NCI-H1694 (cell line): Measurements from ENCODE around the gene FAM210A.
"Not testable (repeated sequence)": the region's sequence is repeated elsewhere in the genome, so short reads cannot be mapped to it uniquely, and the experiment has no call there.

Source experiments
- DNase-seq: peaks from one replicate; lab custom pipeline; 2025; lab: John Stamatoyannopoulos, UW

FAM210A gene

GRCh38 chr18:13700153-13700552, 26.2 kb downstream of the FAM210A start:
- DNase-seq, result no peak

DNA sequence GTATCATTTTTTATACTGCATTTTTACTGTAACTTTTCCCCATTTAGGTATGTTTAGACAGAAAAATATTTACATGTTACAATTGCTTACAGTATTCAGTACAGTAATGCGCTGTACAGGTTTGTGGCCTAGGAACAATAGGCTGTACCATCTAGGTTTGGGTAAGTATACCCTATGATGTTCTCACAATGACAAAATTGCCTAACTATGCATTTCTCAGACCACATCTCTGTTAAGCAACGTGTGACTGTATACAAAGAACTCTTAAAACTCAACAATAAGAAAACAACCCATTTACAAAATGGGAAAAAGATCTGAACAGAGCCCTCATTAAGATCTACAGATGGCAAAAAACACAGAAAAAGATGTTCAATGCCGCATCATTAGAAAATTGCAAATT, 29.4 kb downstream of the FAM210A start:
- DNase-seq, result no peak

DNA sequence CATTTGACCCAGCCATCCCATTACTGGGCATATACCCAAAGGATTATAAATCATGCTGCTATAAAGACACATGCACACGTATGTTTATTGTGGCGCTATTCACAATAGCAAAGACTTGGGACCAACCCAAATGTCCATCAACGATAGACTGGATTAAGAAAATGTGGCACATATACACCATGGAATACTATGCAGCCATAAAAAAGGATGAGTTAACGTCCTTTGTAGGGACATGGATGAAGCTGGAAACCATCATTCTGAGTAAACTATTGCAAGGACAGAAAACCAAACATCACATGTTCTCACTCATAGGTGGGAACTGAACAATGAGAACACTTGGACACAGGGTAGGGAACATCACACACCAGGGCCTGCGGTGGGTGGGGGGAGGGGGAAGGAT, 31.0 kb downstream of the FAM210A start:
- not testable (repeated sequence) for DNase-seq

DNA sequence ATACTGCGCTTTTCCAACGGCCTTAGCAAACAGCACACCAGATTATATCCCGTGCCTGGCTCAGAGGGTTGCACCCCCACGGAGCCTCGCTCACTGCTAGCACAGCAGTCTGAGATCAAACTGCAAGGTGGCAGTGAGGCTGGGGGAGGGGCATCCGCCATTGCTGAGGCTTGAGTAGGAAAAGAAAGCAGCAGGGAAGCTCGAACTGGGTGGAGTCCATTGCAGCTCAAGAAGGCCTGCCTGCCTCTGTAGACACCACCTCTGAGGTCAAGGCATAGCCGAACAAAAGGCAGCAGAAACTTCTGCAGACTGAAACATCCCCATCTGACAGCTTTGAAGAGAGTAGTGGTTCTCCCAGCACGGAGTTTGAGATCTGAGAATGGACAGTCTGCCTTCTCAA, 36.3 kb downstream of the FAM210A start:
- not testable (repeated sequence) for DNase-seq

- DNase-seq, result no peak
Observed at GRCh38 chr18:13688191-13689136, 37.9 kb downstream of the FAM210A start.

- DNase-seq, result no peak
Observed at GRCh38 chr18:13684546-13684945, 41.8 kb downstream of the FAM210A start.

GRCh38 chr18:13681701-13682100, 44.7 kb downstream of the FAM210A start:
- DNase-seq, result no peak

DNA sequence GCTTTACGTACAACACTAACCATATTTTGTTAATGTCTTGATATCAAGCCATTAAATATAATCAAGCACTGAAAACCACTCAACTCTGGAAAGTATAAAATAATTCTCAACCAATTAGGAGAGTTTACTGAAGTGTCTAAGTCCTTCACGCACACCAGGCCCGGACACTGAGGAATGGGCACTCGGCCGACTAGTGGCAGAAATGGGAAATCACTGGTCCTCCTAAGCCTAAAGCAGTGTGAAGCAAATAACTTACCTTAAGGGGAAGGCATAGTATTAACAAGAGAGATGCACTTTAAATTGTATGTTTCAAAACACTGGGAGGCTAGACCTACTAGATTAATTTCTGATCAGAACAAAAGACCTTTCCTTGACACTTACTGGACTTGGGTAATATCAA, 45.7 kb downstream of the FAM210A start:
- DNase-seq, result no peak

- DNase-seq, result not testable (repeated sequence)
Observed at GRCh38 chr18:13677350-13677749, 49.0 kb downstream of the FAM210A start.

GRCh38 chr18:13676471-13676870, 49.9 kb downstream of the FAM210A start:
- DNase-seq, result no peak

DNA sequence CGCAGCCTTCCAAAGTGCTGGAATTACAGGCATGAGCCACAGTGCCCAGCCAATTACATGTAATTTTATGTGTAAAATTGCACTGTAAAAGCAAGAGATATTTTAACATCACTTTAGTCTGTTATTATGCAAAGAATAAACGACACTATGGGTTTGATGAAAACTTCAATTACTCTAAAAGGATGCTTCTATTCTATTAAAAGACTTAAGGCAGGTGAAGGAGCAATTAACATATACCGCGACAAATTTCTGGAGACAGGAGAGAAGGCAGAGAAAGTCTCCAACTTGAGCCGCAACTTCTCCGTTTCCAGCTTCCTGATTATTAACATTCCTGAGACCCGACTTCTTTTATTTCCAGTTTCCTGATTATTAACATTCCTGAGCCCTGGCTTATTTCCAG, 53.7 kb downstream of the FAM210A start:
- no peak for DNase-seq

DNA sequence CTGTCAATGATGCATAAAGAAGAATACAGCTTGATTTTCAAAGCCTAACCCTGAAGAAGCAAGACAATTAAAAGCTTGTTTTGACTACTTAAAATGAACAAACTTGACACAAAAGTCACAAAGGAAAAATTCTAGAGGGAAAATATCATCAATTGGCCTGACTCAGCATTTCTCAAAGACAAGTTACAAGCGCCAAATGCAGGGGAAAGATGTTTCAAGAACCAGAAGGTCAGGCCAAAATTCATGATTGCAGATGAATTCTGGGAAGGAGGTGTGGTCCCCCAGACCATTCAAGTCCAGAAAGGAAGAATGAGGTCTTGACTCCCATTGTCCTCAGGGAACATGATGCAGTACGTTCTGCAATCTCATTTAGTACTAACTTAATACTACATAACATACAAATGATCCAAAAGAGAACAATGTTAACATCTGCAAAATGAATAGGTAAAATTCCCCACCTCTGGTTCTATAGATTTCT, 64.5 kb downstream of the FAM210A start:
- DNase-seq, result no peak

DNA sequence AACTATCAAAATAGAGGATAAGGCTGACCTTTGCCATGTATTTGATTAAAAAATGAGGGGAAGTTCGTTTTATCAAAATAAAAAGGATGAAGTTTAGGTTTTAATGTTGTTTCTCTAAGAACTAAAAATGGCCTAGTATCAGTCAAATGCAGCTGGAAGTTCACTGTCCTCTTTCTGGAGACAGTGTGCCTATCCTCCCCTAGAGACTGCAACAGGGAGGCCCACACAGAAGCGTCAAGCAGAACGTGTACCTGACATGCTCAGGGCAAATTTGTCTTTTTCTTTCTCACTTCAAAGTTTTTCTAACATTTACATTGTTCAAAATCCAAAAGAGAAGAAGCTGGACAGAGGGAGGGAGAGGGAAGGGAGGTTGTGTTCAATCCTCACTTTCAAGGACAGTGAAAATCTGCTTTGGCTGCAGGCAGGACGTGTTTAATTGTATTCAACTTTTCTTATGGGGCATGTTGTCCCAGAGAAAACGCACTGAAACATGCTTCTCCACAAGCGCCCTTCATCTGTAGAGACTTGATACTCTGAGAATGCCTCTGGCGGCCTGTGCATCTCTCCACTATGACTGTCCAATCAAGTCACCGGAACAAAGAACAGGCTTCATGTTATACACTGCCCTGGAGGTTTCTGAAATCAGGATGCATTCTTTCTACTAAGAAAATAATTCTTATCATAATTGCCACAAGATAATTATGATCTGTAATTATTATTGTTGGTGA, 65.1 kb downstream of the FAM210A start:
- DNase-seq, result no peak

DNA sequence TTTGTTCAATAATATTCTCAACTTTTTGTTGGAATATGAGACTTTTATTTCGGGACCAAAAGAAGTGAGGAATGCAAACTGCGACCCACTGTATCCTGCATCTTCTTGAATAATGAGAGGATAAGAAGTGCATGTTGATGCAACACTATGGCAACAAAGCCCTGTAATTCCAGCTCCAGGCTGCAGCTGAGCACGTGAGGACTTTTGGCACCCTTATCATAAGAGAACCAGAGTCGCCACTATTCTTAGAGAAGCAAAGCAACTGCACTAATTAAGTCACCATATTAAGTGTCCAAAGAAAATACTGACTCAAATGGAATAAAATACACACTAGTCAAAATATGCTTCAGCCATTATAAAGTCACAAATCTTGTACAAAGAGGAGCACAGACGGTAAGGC, 65.8 kb downstream of the FAM210A start:
- no peak for DNase-seq

DNA sequence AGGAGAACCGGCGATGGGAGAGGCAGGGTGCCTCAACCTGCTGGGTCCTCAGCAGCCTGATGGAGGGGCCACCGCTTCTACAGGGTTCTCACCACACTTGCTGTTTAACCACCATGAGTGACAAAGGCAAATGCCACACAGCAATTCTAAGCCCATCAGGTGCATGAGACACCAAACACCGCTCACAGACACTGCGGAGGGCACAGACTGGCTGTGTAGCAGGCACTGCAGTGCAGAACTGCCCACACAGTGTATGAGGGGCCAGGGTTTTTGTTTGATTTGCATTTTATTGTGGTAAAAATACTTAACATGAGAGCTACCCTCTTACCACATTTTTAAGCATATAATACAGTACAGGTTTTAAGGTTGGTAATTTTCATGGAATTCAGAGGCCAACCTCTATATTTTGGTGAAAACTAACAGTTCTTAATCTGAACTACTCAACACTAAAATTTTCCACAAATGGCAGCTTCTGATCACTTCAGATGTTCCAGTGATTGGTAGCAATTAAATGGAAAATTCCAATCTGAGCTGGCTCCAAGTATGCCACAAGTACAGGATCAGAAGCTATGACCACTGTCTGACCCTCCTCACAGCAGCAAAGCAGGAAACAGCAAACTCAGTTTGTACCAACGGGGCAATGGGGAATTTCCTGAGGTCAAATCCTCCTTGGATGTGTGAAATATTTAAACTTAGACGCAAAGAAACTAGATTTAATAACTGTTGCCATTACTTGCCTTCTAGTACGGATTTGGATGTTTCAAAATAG, 67.7 kb downstream of the FAM210A start:
- DNase-seq, result no peak

DNA sequence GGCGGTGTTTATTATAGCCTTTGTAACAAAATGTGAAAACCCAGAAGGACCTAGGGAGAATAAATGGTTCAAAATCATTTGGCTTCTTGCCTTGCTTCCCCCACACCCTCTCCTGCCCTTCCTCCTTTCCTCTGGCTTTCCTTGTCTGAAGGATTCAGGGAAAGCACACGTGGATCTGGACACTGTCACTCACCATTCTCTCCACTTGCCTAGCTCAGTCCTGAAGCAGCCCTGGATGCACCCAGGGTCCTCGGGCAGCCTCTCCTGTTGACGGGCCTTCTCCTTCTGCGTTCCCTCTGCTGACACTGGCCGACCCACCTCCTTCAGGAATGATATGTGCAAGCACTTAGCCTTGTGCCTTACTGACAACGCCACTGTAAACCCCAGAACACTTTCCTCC, 68.4 kb downstream of the FAM210A start:
- DNase-seq, result no peak

GRCh38 chr18:13653746-13654433, 72.5 kb downstream of the FAM210A start:
- DNase-seq, result peak; percentile 72

DNA sequence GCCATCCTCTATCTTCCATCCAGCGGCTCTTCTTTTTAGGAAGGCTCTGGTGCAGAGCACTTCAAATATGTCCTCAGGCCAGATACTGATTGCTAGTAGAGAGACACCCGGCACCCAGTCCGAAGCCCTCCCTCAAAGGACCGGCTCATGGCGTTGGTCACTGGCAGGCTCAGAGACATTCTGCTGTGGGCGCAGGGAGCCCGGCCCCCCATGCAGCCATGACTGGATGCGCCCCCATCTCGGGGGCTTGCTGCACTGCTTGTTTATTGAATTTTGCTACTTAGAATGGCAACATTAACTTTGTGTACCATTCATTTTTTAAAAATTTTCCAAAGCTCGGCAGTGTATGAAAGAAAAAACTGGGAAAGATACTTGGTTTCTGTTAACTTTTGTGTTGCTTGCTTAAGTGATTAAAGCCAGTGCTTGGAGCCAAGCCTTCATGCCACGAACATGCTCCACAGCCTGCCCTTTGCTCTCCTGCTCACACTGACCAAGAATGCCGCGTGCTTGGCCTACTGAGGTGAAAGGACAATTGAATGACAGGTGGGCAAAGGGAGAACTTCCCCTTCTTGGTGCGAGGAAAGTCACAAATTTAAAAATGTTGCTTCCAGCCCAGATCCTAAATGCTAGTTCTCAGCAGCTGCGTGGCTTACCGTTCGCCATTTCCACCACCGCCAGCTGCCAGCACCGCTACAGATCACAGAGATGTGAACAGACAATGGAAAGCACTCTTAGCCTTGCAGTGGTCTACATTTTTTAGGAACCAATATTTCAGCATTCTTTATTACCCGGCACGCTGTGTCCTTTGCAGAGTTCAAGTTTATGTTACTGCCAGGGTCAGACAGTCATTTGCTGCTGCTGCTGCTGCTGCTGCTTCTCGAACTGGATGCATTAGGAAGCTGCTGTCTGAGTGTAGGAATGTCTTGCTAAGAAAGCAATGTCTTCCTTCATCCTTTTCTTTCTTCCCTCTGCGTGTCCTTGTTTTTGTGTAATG, 76.7 kb downstream of the FAM210A start:
- DNase-seq, result no peak

GRCh38 chr18:13647761-13648160, 78.6 kb downstream of the FAM210A start:
- DNase-seq, result no peak

GRCh38 chr18:13646633-13647032, 79.7 kb downstream of the FAM210A start:
- DNase-seq, result no peak
